ENCODE data around the gene SKAP1.
"Not testable (repeated sequence)": the region's sequence is repeated elsewhere in the genome, so short reads cannot be mapped to it uniquely, and the experiment has no call there.

The SKAP1 gene

GRCh38 chr17:48368352-48368908 is 61.6 kb downstream of the SKAP1 start:
- no peak for DNase-seq

- no peak for DNase-seq
These were observed 66.9 kb downstream of the SKAP1 start for GRCh38 chr17:48363161-48363560.

GRCh38 chr17:48360861-48361633 is 69.0 kb downstream of the SKAP1 start:
- not testable (repeated sequence) for DNase-seq

- DNase-seq, result no peak
These were observed 72.0 kb downstream of the SKAP1 start for GRCh38 chr17:48357779-48358602.

- no peak for DNase-seq
These were observed 73.1 kb downstream of the SKAP1 start for GRCh38 chr17:48356866-48357265.

- DNase-seq, result no peak
These were observed 77.4 kb downstream of the SKAP1 start for GRCh38 chr17:48352630-48353029.

GRCh38 chr17:48351911-48352332 is 78.1 kb downstream of the SKAP1 start:
- DNase-seq, result no peak

GRCh38 chr17:48348352-48348751 is 81.7 kb downstream of the SKAP1 start:
- DNase-seq, result no peak

- no peak for DNase-seq
These were observed 82.8 kb downstream of the SKAP1 start for GRCh38 chr17:48347177-48347576.

GRCh38 chr17:48344251-48344650 is 85.8 kb downstream of the SKAP1 start:
- DNase-seq, result no peak

GRCh38 chr17:48340916-48341315 is 89.1 kb downstream of the SKAP1 start:
- DNase-seq, result no peak

GRCh38 chr17:48338720-48339119 is 91.3 kb downstream of the SKAP1 start:
- no peak for DNase-seq

GRCh38 chr17:48337903-48338302 is 92.1 kb downstream of the SKAP1 start:
- not testable (repeated sequence) for DNase-seq

GRCh38 chr17:48336986-48337385 is 93.0 kb downstream of the SKAP1 start:
- DNase-seq, result no peak

GRCh38 chr17:48335858-48336500 is 94.0 kb downstream of the SKAP1 start:
- no peak for DNase-seq

GRCh38 chr17:48335146-48335784 is 94.7 kb downstream of the SKAP1 start:
- no peak for DNase-seq

GRCh38 chr17:48333034-48333530 is 96.9 kb downstream of the SKAP1 start:
- no peak for DNase-seq

GRCh38 chr17:48330887-48331286 is 99.1 kb downstream of the SKAP1 start:
- DNase-seq, result no peak

- DNase-seq, result no peak
These were observed 99.6 kb downstream of the SKAP1 start for GRCh38 chr17:48330421-48330820.

GRCh38 chr17:48328457-48328856 is 101.6 kb downstream of the SKAP1 start:
- DNase-seq, result no peak

- no peak for DNase-seq
These were observed 103.7 kb downstream of the SKAP1 start for GRCh38 chr17:48326310-48326709.

- no peak for DNase-seq
These were observed 108.0 kb downstream of the SKAP1 start for GRCh38 chr17:48322060-48322459.

- DNase-seq, result no peak
These were observed 112.3 kb downstream of the SKAP1 start for GRCh38 chr17:48317732-48318131.
